ENCODE data around the gene MSI2. TPM values are rescaled to one million over a fixed set of nuclear protein-coding genes. Genes with fewer than 3 reads are reported as not detected.

MSI2 gene
- total and polyA plus RNA-seq, 9 of the 15 experiments (the other 6 are each of a cell fraction or from before 2014, with no cell fraction given): 4.6 to 61.8 (median 42.4) TPM

DNA sequence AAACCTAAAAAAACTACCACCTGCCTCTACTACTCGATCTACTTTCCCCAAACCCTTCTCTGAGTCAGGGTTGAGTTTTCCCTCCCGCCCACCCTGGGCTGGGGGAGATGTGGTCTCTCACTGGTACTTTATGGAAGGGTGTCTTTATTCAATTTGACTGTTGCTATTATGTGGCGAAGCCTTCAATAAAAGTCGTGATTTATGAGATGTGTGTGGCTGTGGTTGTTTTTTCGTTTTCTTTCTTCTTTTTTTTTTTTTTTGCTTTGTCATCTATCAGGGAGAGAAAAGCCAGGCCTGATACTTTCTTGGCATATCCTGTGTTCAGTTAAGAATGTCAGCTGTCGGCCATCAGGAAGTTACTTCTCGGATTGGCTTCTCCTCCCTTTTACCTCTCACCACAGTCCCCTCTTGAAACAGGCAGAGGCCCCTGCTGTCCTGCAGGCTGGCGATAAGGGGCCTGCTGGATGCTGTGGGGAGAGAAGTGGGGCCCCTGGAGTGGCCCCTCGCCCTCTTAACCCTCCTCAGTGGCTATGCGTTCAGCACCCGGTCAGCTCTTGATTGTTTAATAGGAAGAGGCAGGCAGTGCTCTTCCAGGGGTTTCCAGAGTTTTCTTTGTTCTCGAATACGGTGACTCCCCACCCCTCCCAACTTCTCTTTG lies 123.0 kb downstream of the MSI2 start (continued):
- TF ChIP-seq ZNF436 (CRISPR knock-in tag; IDR thresholded peaks at IDR 0.05) (no peak), RAD51 (IDR thresholded peaks at IDR 0.05; ENCODE audit: borderline replicate concordance, low read depth) (0 out of 2 replicates have a peak, but pooled peaks have one; percentile 21), RB1 (IDR thresholded peaks at IDR 0.05; ENCODE audit: low read depth) (peak; percentile 57; the same call in 1 of the 2 replicates), MAZ (CRISPR knock-in tag; conservative IDR thresholded peaks at IDR 0.05 in 1 of 2, IDR thresholded peaks at IDR 0.05 in 1 of 2) (peak; percentile 37 to 75; a peak in 3 of 4 replicates), CBX8 (IDR thresholded peaks at IDR 0.05; ENCODE audit: borderline replicate concordance, extremely low read depth, low read depth, low read length, poor library complexity, severe bottlenecking) (no peak), SAFB2 (IDR thresholded peaks at IDR 0.05; ENCODE audit: borderline replicate concordance, low read depth, low read length, severe bottlenecking) (no peak), NELFE (IDR thresholded peaks at IDR 0.05; ENCODE audit: insufficient read depth, insufficient read length) (no peak), TSC22D4 (tag; IDR thresholded peaks at IDR 0.05) (no peak), ZFP1 (CRISPR knock-in tag; IDR thresholded peaks at IDR 0.05) (no peak), ZNF785 (CRISPR knock-in tag; IDR thresholded peaks at IDR 0.05) (no peak), CSDE1 (IDR thresholded peaks at IDR 0.05) (no peak), KLF1 (tag; IDR thresholded peaks at IDR 0.05) (no peak), KDM5B (IDR thresholded peaks at IDR 0.05; ENCODE audit: insufficient replicate concordance, low read depth, low read length) (no peak), PTRF (tag; IDR thresholded peaks at IDR 0.05) (no peak), CBX1 (IDR thresholded peaks at IDR 0.05; ENCODE audit: low read depth) (no peak), TRIM24 (IDR thresholded peaks at IDR 0.05) (peak; percentile 91 to 95), TAF7 (tag; IDR thresholded peaks at IDR 0.05) (no peak), TOE1 (IDR thresholded peaks at IDR 0.05; ENCODE audit: borderline replicate concordance) (no peak), TOE1 (CRISPR knock-in tag; IDR thresholded peaks at IDR 0.05; ENCODE audit: borderline replicate concordance, low read depth) (no peak), CCNT2 (IDR thresholded peaks at IDR 0.05; ENCODE audit: borderline replicate concordance, extremely low read depth, insufficient read length, low read depth, low read length) (peak; percentile 70), ZNF551 (CRISPR knock-in tag; IDR thresholded peaks at IDR 0.05) (no peak), HSF4 (CRISPR knock-in tag; IDR thresholded peaks at IDR 0.05; ENCODE audit: borderline replicate concordance) (no peak), NFIC (IDR thresholded peaks at IDR 0.05) (peak; percentile 90), ZNF696 (CRISPR knock-in tag; conservative IDR thresholded peaks at IDR 0.05) (no peak), CHD1 (IDR thresholded peaks at IDR 0.05; ENCODE audit: low read length) (no peak), NFRKB (IDR thresholded peaks at IDR 0.05; ENCODE audit: low read depth) (0 out of 2 replicates have a peak, but pooled peaks have one; percentile 23)
- TF ChIP-seq, protein P1, sequence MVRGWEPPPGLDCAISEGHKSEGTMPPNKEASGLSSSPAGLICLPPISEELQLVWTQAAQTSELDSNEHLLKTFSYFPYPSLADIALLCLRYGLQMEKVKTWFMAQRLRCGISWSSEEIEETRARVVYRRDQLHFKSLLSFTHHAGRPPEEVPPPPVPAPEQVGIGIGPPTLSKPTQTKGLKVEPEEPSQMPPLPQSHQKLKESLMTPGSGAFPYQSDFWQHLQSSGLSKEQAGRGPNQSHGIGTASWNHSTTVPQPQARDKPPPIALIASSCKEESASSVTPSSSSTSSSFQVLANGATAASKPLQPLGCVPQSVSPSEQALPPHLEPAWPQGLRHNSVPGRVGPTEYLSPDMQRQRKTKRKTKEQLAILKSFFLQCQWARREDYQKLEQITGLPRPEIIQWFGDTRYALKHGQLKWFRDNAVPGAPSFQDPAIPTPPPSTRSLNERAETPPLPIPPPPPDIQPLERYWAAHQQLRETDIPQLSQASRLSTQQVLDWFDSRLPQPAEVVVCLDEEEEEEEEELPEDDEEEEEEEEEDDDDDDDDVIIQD (CRISPR knock-in tag; IDR thresholded peaks at IDR 0.05): no peak
- TF ChIP-seq, protein P2, sequence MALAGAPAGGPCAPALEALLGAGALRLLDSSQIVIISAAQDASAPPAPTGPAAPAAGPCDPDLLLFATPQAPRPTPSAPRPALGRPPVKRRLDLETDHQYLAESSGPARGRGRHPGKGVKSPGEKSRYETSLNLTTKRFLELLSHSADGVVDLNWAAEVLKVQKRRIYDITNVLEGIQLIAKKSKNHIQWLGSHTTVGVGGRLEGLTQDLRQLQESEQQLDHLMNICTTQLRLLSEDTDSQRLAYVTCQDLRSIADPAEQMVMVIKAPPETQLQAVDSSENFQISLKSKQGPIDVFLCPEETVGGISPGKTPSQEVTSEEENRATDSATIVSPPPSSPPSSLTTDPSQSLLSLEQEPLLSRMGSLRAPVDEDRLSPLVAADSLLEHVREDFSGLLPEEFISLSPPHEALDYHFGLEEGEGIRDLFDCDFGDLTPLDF (CRISPR knock-in tag; IDR thresholded peaks at IDR 0.05): no peak

All from K562 (cell line).